Right lobe of liver (tissue), 4 donors: ENCODE measurements around the gene PRRX1.

ENCODE experiments used
- POLR2A ChIP-seq: fragments of 450-650 bp; IDR thresholded peaks from one replicate; pipeline ENCODE4 v1.6.1; 2017; ENCODE audit warnings: antibody characterized with exemption, mild to moderate bottlenecking
- TF ChIP-seq, protein P1 (sequence below), 4 donors: fragments of 200-600 bp in 3 of 4; fragments of 450-650 bp in 1 of 4; IDR thresholded peaks; one replicate each; pipeline versions ENCODE4 v1.5.1 to v1.8.0; 2016 to 2022; ENCODE audit warnings: antibody characterized with exemption in 4 of 4, mild to moderate bottlenecking in 2 of 4
- donor health status: DM: no; HTN: no; CAD: no.
- donor health status: DM: no; HTN: no; CAD: no.
- donor health status: DM: no; HTN: yes; CAD: no.

GRCh38 chr1:170735366-170736263 is 71.7 kb downstream of the PRRX1 start:
- TF ChIP-seq, protein P1, sequence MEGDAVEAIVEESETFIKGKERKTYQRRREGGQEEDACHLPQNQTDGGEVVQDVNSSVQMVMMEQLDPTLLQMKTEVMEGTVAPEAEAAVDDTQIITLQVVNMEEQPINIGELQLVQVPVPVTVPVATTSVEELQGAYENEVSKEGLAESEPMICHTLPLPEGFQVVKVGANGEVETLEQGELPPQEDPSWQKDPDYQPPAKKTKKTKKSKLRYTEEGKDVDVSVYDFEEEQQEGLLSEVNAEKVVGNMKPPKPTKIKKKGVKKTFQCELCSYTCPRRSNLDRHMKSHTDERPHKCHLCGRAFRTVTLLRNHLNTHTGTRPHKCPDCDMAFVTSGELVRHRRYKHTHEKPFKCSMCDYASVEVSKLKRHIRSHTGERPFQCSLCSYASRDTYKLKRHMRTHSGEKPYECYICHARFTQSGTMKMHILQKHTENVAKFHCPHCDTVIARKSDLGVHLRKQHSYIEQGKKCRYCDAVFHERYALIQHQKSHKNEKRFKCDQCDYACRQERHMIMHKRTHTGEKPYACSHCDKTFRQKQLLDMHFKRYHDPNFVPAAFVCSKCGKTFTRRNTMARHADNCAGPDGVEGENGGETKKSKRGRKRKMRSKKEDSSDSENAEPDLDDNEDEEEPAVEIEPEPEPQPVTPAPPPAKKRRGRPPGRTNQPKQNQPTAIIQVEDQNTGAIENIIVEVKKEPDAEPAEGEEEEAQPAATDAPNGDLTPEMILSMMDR (IDR thresholded peaks at IDR 0.05): no peak
- TF ChIP-seq POLR2A: no peak
